ENCODE results near the gene ARHGAP26. TPM values are rescaled to one million over a fixed set of nuclear protein-coding genes. Genes with fewer than 3 reads are reported as not detected.

ARHGAP26 gene
- total and polyA plus RNA-seq, 4 donors: 5.4 to 52.3 (median 30.4) TPM

GRCh38 chr5:142777850-142778249 is 7.7 kb downstream of the ARHGAP26 start:
- Histone ChIP-seq H3K9me3 (ENCODE audit: control insufficient read depth in 4 of 4, insufficient read depth in 3 of 4, low read length in 3 of 4) (no peaks in the 10 kb centered on the region), H3K4me1 (ENCODE audit: control insufficient read depth in 5 of 5, insufficient read depth in 5 of 5, low read length in 5 of 5) (peaks cover 5 to 50% (median 8%) of the 10 kb centered on the region in 5 donors), H3K27ac (ENCODE audit: low read depth in 1 of 2, low read length in 1 of 2) (peak overlapping the region in 1 of 2 donors; percentile 51), H3K4me3 (no peak overlapping the region), H3K9ac (ENCODE audit: insufficient read depth in 1 of 2, low read length in 2 of 2) (no peak overlapping the region), H3K27me3 (ENCODE audit: control insufficient read depth in 3 of 3, insufficient read depth in 3 of 3, low read length in 2 of 3) (peaks cover 0 to 3% (median 0%) of the 10 kb centered on the region in 3 donors), H3K36me3 (ENCODE audit: control insufficient read depth in 4 of 4, insufficient read depth in 4 of 4, low read length in 4 of 4) (no peaks in the 10 kb centered on the region)
- ATAC-seq (ENCODE audit: insufficient read depth, low FRiP score) (no peak), DNase-seq (no peak)
- TF ChIP-seq CTCF (IDR thresholded peaks at IDR 0.05; ENCODE audit: control extremely low read depth, extremely low read depth): no peak
- 42 to 74% methylated on average over 3 of the region's 3 CpGs for WGBS, 2 donors

- no peak for ATAC-seq (ENCODE audit: insufficient read depth, low FRiP score)
- TF ChIP-seq CTCF (IDR thresholded peaks at IDR 0.05; ENCODE audit: control extremely low read depth, extremely low read depth): no peak
- Histone ChIP-seq H3K9ac (ENCODE audit: insufficient read depth in 1 of 2, low read length in 2 of 2) (no peak overlapping the region), H3K27me3 (ENCODE audit: control insufficient read depth in 3 of 3, insufficient read depth in 3 of 3, low read length in 2 of 3) (no peaks in the 10 kb centered on the region), H3K27ac (ENCODE audit: low read depth in 1 of 2, low read length in 1 of 2) (peak overlapping the region in 1 of 2 donors; percentile 67), H3K4me3 (no peak overlapping the region), H3K9me3 (ENCODE audit: control insufficient read depth in 4 of 4, insufficient read depth in 3 of 4, low read length in 3 of 4) (no peaks in the 10 kb centered on the region), H3K4me1 (ENCODE audit: control insufficient read depth in 5 of 5, insufficient read depth in 5 of 5, low read length in 5 of 5) (peaks cover 5 to 55% (median 14%) of the 10 kb centered on the region in 5 donors), H3K36me3 (ENCODE audit: control insufficient read depth in 4 of 4, insufficient read depth in 4 of 4, low read length in 4 of 4) (no peaks in the 10 kb centered on the region)
- DNase-seq: peak; percentile 33 to 43 (median 39)
- 53 to 65% methylated on average over 4 of the region's 4 CpGs for WGBS, 2 donors
These were observed 9.1 kb downstream of the ARHGAP26 start for GRCh38 chr5:142779163-142779840.

- Histone ChIP-seq H3K36me3 (ENCODE audit: control insufficient read depth in 4 of 4, insufficient read depth in 4 of 4, low read length in 4 of 4) (no peaks in the 10 kb centered on the region), H3K9me3 (ENCODE audit: control insufficient read depth in 4 of 4, insufficient read depth in 3 of 4, low read length in 3 of 4) (no peaks in the 10 kb centered on the region), H3K27ac (ENCODE audit: low read depth in 1 of 2, low read length in 1 of 2) (peak overlapping the region in 1 of 2 donors; percentile 63), H3K4me3 (no peak overlapping the region), H3K4me1 (ENCODE audit: control insufficient read depth in 5 of 5, insufficient read depth in 5 of 5, low read length in 5 of 5) (peaks cover 5 to 63% (median 14%) of the 10 kb centered on the region in 5 donors), H3K27me3 (ENCODE audit: control insufficient read depth in 3 of 3, insufficient read depth in 3 of 3, low read length in 2 of 3) (no peaks in the 10 kb centered on the region), H3K9ac (ENCODE audit: insufficient read depth in 1 of 2, low read length in 2 of 2) (no peak overlapping the region)
- ATAC-seq (ENCODE audit: insufficient read depth, low FRiP score) (no peak), DNase-seq (no peak)
- 68 to 77% methylated on average over 2 of the region's 2 CpGs for WGBS, 2 donors
- TF ChIP-seq CTCF (IDR thresholded peaks at IDR 0.05; ENCODE audit: control extremely low read depth, extremely low read depth): no peak
These were observed 10.7 kb downstream of the ARHGAP26 start for GRCh38 chr5:142780871-142781270.

Data from lung (tissue), 12 donors.